ENCODE measurements around the gene CDH8.

The CDH8 gene

DNA sequence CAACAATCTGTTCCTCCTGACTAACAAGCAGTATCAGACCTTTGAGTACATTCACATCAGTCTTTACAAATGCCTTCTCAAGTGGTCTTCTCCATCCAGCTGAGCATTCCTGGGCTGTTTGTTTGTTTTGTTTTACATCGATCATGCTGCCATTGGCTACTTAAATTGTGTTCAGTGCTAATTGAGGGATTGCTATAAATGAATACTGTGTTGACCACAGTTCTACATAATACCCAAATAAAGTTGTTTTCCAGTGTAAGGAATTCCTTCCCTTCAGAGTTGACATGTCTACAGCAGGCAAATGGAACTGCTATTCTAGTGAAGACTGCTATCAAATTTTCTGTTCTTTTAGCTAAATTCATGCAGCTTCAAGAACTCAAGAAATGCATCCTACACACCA lies 3.2 kb downstream of the CDH8 start:
- no peak for DNase-seq (ENCODE audit: low read depth)

DNA sequence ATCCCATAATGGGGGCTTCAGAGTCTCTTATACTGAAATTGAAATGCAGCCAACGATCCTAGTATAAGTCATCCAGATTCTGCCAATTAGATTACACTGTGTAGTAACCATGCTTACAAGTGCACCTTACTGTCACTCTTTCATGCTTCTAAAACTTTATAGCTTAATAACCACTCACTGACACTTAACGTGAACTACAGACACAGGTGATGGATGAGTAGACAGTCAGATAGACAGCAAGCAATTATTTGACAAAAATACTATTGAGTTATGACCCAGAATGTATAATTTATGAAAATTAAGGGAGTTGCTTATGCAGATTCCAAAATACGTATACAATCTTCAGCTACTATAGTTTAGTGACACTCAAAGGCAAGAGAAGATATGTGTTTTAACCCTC lies 6.3 kb downstream of the CDH8 start:
- DNase-seq (ENCODE audit: low read depth) = no peak

- DNase-seq (ENCODE audit: low read depth) = no peak
These were observed 13.6 kb downstream of the CDH8 start for GRCh38 chr16:62022688-62023087.

DNA sequence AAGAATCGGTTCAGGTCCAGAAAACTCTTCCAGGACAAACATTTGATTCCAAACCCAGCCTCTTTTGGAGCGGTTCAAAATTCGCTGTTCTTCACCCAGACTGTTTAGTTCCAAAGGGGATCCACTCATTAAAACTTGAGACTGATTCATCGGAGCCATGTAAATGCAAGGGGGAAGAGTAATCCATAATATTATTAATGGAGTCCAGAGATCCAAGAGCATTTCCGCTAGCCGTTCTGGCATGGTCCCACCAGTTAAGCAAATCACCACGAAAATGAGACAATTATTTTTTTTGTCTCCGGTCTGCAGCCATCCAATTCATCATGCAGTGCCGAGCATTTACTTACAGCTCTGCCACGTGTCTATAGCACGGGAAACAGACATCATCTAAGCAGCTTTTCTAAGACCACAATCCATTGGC lies 15.1 kb downstream of the CDH8 start:
- DNase-seq (ENCODE audit: low read depth) = no peak

DNA sequence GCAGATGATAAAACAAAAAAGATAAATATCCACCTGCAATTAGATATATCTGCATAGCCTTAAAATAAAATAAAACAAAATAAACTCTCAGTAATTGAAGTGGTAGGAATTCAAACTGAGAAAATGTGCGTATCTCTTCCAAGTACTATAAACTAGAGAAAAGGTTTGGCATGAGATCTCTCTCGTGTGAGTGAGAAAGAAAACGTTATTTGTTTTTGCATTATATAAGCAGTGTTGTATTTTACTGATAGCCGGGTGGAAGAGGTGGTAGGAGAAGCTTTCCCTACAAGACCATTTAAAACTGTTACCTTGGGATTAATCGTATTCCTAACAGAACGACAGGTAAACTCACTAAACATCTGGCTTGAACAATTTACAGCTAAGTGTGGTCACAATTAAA lies 15.6 kb downstream of the CDH8 start:
- no peak for DNase-seq (ENCODE audit: low read depth)

GRCh38 chr16:62019851-62020250 lies 16.4 kb downstream of the CDH8 start:
- DNase-seq (ENCODE audit: low read depth) = no peak

DNA sequence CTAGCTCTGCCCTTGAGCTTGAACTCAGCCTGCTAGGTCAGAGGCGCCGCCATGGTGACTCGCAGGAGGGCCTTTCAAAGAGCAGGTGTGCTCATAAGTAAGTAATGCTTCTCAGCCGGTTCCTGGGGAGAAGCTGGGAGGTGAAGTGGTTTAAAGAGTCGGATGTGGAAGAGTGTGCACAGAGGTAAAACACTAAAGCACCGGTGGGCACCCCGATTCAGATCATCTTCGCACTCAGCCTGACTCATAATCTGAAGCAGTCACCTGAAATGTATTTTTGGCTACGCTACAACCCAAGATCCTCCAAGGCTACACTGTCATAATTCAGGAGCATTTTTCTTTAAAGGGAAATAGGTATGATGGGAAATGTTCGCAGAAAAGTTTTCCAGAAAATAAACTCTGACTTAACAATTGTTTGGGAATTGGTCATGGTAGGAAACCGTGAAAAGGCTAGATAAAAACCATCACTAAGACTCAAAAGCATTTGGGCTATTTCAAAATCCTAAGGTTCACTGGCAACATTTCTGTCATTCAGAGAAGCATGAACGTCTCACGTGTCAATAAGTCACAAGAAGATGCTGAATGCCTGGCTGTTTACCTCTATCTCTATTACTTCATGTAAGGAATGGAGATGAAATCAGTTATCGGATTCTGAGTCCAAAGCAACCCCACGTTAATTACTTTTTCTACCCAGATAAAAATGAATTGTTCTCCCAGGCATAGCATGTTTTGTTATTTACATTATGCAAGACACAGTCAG lies 17.8 kb downstream of the CDH8 start:
- DNase-seq (ENCODE audit: low read depth) = no peak

DNA sequence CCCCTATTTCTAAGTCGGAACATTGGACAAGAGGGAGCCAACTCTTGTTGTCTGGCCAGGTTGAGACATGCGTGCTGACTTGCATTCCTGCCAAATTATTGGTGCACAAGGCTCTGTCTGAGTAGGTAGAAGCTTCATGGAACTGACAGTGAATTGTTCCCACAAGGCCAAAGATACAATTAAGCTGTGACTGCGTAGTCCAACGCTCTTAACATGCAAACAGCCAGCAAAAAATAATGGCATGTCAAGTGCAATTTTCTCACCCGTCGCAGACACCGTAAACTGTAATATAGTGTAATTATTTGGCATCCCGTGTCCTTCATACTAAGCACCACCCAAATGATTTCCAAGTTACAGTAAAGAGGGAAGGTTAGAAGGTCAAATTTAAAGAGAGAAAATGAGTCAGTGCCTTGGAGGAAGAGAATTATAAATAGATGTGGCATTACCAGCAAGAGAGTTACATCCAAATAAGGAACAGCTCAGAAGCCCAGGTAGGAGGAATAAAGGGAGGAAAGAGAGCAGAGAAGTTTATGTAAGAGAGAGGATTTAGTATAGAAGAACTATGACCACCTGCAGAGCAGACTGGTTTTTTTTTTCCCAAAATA lies 21.8 kb downstream of the CDH8 start:
- no peak for DNase-seq (ENCODE audit: low read depth)

DNA sequence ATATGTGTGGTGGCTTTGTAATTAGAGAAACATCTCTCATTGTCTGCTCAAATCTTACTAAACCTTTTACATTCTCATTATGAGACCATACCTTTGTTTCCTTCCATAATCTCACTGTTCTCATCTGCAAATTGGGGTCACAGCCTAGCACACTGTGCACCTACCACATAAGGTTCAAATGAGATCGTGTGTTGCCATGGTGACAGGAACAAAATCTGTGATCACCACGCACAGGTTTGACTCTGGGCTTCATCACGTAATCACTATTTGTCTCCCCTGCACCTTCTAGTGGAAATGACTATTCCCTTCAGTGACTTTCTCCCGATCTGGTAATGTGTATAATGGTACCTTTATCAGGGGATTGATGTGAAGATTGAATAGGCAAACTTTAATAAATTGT lies 26.1 kb downstream of the CDH8 start:
- no peak for DNase-seq (ENCODE audit: low read depth)

DNA sequence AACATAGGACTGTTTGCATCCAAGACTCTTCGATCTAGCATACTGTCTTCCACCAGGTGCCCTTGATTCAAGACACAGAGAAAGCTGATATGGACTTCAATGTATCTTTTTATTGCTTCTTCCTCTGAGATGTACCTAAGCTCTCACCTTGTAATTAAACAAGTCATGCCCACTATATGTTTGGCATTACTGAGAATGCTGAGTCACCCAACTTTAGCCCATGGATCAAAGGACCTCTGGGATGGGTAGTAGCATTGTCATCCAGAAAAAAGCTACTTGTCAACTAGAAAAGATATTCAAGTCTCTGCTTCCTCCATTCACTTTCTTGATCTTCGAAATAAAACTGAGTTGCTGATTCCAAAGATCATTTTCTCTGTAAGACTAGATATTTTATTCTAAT lies 37.8 kb downstream of the CDH8 start:
- no peak for DNase-seq (ENCODE audit: low read depth)

DNA sequence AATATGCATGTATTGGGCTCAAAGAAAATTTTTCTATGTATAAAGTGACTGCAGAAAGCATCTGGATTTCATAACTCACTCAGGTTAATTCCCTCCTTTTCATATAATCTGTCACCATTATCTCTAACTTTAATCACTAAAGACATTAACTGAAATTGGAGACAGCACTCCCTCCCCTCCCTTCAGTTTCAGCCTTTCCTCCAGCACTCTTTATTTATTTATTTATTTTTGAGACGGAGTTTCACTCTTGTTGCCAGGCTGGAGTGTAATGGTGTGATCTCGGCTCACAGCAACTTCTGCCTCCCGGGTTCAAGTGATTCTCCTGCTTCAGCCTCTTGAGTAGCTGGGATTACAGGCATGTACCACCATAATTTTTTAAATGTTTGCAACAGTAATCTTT lies 43.1 kb downstream of the CDH8 start:
- DNase-seq (ENCODE audit: low read depth) = no peak

GRCh38 chr16:61987474-61988012 lies 48.7 kb downstream of the CDH8 start:
- DNase-seq (ENCODE audit: low read depth) = no peak

DNA sequence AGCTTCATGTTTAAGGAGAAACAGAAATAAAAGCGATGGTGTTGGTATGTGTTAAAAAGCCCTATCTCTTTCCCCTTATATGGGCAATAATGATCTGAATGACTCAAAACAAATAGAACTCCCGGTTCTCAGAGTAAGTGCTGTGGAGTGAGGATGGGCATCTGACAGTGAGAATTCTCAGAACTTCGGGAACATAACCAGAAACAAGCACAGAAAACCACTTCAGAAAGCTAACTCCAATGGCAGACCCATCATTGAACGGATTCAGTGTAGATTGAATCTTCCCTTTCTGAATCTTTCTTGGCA lies 67.2 kb downstream of the CDH8 start:
- no peak for DNase-seq (ENCODE audit: low read depth)

GRCh38 chr16:61968242-61969076 lies 67.8 kb downstream of the CDH8 start:
- no peak for DNase-seq (ENCODE audit: low read depth)

GRCh38 chr16:61957075-61957855 lies 79.0 kb downstream of the CDH8 start:
- no peak for DNase-seq (ENCODE audit: low read depth)

GRCh38 chr16:61952841-61953240 lies 83.4 kb downstream of the CDH8 start:
- no peak for DNase-seq (ENCODE audit: low read depth)

GRCh38 chr16:61948414-61948813 lies 87.8 kb downstream of the CDH8 start:
- DNase-seq (ENCODE audit: low read depth) = no peak

- no peak for DNase-seq (ENCODE audit: low read depth)
These were observed 90.2 kb downstream of the CDH8 start for GRCh38 chr16:61946019-61946418.

GRCh38 chr16:61945511-61945910 lies 90.7 kb downstream of the CDH8 start:
- DNase-seq (ENCODE audit: low read depth) = no peak

- DNase-seq (ENCODE audit: low read depth) = no peak
These were observed 92.2 kb downstream of the CDH8 start for GRCh38 chr16:61944004-61944403.

GRCh38 chr16:61940611-61941010 lies 95.6 kb downstream of the CDH8 start:
- no peak for DNase-seq (ENCODE audit: low read depth)

DNA sequence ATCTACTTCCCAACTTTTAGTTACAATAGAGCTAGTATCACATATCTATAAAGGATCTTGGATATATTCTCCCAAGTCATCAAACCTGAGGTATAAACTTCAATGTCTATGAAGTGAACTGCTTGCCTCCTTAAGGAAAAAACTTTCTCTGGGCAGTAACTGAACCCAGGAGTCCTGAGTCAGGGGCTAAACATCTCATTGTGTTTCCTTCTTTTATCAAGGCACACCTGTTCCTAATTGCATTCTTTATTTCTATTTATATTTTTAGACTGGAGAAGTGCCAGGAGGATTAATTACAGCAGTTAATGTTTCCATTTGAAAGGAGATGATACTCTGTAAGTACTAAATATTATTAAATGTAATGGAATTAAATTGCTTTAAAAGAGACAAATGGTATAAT lies 98.6 kb downstream of the CDH8 start:
- DNase-seq (ENCODE audit: low read depth) = no peak
